ENCODE results near the gene ISM2. TPM values are rescaled to one million over a fixed set of nuclear protein-coding genes. Genes with fewer than 3 reads are reported as not detected.

The ISM2 gene
- total RNA-seq, 2 donors from 2014 or later = 1.3 to 1.6 TPM

DNA sequence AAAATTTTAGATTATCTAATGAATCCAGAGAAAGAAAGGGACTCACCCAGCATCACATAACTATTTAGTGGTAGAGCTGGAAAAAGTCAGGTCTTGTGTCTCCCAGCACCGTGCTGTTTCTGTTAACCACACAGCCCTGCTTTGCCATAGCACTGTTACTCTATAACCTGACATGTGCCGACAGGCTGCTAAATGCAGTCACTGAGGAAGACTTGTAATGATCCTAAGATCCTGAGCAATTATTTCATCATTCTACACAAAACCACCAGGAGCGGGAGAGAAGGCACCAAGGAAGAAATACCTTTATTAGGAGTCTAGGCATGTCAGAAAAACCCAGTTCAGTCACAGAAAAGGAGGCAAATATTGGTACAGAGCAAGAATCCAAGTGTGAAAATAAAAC lies 72.2 kb downstream of the ISM2 start:
- Histone ChIP-seq H3K27me3 (ENCODE audit: control insufficient read depth, insufficient read depth, low read length, poor library complexity, severe bottlenecking) (no peaks in the 10 kb centered on the region), H3K4me3 (ENCODE audit: low read length) (no peak overlapping the region), H3K9ac (ENCODE audit: extremely low read depth, low read length, poor library complexity, severe bottlenecking) (no peak overlapping the region), H3K4me1 (ENCODE audit: control insufficient read depth, insufficient read depth, low read length) (no peaks in the 10 kb centered on the region), H3K9me3 (ENCODE audit: control insufficient read depth, low read length) (peaks cover 2% of the 10 kb centered on the region), H3K36me3 (ENCODE audit: control insufficient read depth, insufficient read depth, low read length) (peaks cover 86% of the 10 kb centered on the region), H3K27ac (ENCODE audit: low read depth, low read length) (no peak overlapping the region)
- Mint-ChIP-seq H3K4me1 (no peaks in the 10 kb centered on the region), H3K27me3 (ENCODE audit: insufficient read depth) (no peaks in the 10 kb centered on the region), H3K36me3 (ENCODE audit: low read depth) (peaks cover 85% of the 10 kb centered on the region), H3K9me3 (no peaks in the 10 kb centered on the region), H3K4me3 (no peak overlapping the region), H3K27ac (no peak overlapping the region)
- WGBS, 2 experiments (ENCODE audit: insufficient coverage in 1 of 2, insufficient read length in 1 of 2) = 95 to 100% methylated on average over 1 to 3 of the region's 3 CpGs
- no peak for DNase-seq
- TF ChIP-seq, protein P1, sequence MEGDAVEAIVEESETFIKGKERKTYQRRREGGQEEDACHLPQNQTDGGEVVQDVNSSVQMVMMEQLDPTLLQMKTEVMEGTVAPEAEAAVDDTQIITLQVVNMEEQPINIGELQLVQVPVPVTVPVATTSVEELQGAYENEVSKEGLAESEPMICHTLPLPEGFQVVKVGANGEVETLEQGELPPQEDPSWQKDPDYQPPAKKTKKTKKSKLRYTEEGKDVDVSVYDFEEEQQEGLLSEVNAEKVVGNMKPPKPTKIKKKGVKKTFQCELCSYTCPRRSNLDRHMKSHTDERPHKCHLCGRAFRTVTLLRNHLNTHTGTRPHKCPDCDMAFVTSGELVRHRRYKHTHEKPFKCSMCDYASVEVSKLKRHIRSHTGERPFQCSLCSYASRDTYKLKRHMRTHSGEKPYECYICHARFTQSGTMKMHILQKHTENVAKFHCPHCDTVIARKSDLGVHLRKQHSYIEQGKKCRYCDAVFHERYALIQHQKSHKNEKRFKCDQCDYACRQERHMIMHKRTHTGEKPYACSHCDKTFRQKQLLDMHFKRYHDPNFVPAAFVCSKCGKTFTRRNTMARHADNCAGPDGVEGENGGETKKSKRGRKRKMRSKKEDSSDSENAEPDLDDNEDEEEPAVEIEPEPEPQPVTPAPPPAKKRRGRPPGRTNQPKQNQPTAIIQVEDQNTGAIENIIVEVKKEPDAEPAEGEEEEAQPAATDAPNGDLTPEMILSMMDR (conservative IDR thresholded peaks at IDR 0.05) = no peak

DNA sequence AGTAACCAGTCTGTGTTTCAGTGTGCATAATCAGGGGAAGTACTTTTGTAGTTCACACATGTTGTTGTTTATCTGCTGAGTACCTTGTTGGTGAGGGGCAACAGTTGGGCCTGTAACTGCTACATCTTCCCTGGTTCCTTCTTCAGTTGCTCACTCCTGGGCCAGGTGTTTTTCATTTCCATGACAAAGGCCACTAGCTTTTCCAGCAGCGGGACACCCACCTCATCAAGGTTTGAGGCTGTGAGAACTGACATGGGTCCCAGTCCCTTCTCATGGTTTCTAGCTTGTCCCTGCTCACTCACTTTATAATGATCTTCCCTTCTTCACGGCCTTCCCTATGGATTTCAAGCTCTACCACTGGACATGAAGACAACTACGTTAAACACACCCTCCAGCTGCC lies 73.8 kb downstream of the ISM2 start:
- 83 to 94% methylated on average over 1 to 3 of the region's 3 CpGs for WGBS, 2 experiments (ENCODE audit: insufficient coverage in 1 of 2, insufficient read length in 1 of 2)
- Histone ChIP-seq H3K36me3 (ENCODE audit: control insufficient read depth, insufficient read depth, low read length) (peaks cover 91% of the 10 kb centered on the region), H3K27ac (ENCODE audit: low read depth, low read length) (no peak overlapping the region), H3K27me3 (ENCODE audit: control insufficient read depth, insufficient read depth, low read length, poor library complexity, severe bottlenecking) (no peaks in the 10 kb centered on the region), H3K4me3 (ENCODE audit: low read length) (no peak overlapping the region), H3K9ac (ENCODE audit: extremely low read depth, low read length, poor library complexity, severe bottlenecking) (no peak overlapping the region), H3K9me3 (ENCODE audit: control insufficient read depth, low read length) (peaks cover 17% of the 10 kb centered on the region), H3K4me1 (ENCODE audit: control insufficient read depth, insufficient read depth, low read length) (no peaks in the 10 kb centered on the region)
- DNase-seq = peak; percentile 48
- Mint-ChIP-seq H3K27me3 (ENCODE audit: insufficient read depth) (no peaks in the 10 kb centered on the region), H3K36me3 (ENCODE audit: low read depth) (peaks cover 87% of the 10 kb centered on the region), H3K4me3 (no peak overlapping the region), H3K27ac (no peak overlapping the region), H3K9me3 (peaks cover 10% of the 10 kb centered on the region), H3K4me1 (no peaks in the 10 kb centered on the region)
- TF ChIP-seq, protein P1 (conservative IDR thresholded peaks at IDR 0.05) = no peak

Other genes with a start within 250 kb of the ISM2 start
- not detected for gene NGB, start 227.6 kb downstream of the ISM2 start, total RNA-seq
- 10 to 100 TPM; 58.5 to 70.6 TPM for gene POMT2, start 177.9 kb downstream of the ISM2 start, total RNA-seq
- gene GSTZ1, start 177.8 kb downstream of the ISM2 start, total RNA-seq = 10 to 100 TPM; 38.3 to 40.4 TPM
- 10 to 100 TPM; 20.5 to 27.6 TPM for gene TMED8, start 121.7 kb downstream of the ISM2 start, total RNA-seq
- gene SAMD15, start 121.4 kb downstream of the ISM2 start, total RNA-seq = 1 to 10 TPM; 4.3 to 5.5 TPM
- gene NOXRED1, start 75.3 kb downstream of the ISM2 start, total RNA-seq = under 1 TPM; 0.49 to 0.92 TPM
- gene VIPAS39, start 41.2 kb downstream of the ISM2 start, total RNA-seq = 10 to 100 TPM; 26.7 to 29.8 TPM
- 100 to 1,000 TPM; 151 to 178 TPM for gene AHSA1, start 40.7 kb downstream of the ISM2 start, total RNA-seq
- gene SPTLC2, start 117.8 kb upstream of the ISM2 start, total RNA-seq = 10 to 100 TPM; 32.6 to 32.7 TPM
- 10 to 100 TPM; 11.0 to 15.1 TPM for gene ALKBH1, start 209.2 kb upstream of the ISM2 start, total RNA-seq
- 100 to 1,000 TPM; 228 to 237 TPM for gene SLIRP, start 209.3 kb upstream of the ISM2 start, total RNA-seq